ENCODE data around the gene STAT2. TPM values are rescaled to one million over a fixed set of nuclear protein-coding genes. Genes with fewer than 3 reads are reported as not detected.

STAT2 gene
- polyA plus RNA-seq, 1 donor (not counting 4 experiments of a cell fraction or from before 2014, with no cell fraction given): 95.8 TPM

- Histone ChIP-seq H3K9me3 (ENCODE audit: control insufficient read depth, low read depth, low read length) (no peaks in the 10 kb centered on the region), H3K79me2 (ENCODE audit: control insufficient read depth, insufficient read depth, low read length) (no peaks in the 10 kb centered on the region), H3K4me2 (ENCODE audit: control insufficient read depth, extremely low read depth, insufficient read depth, low read depth, low read length) (no peak overlapping the region), H3K4me1 (ENCODE audit: control insufficient read depth, extremely low read depth, insufficient read depth, low read length) (no peaks in the 10 kb centered on the region), H2AFZ (ENCODE audit: control insufficient read depth, low read length) (no peak overlapping the region), H3K27ac (ENCODE audit: control insufficient read depth, insufficient read depth, low read length) (no peak overlapping the region), H3K27me3 (ENCODE audit: control insufficient read depth, extremely low read depth, insufficient read depth, low read length) (no peaks in the 10 kb centered on the region), H3K36me3 (ENCODE audit: control insufficient read depth in 2 of 2, extremely low read depth in 1 of 2, insufficient read depth in 2 of 2, low read length in 2 of 2) (no peaks in the 10 kb centered on the region), H3K9ac (ENCODE audit: control insufficient read depth, extremely low read depth, insufficient read depth, low read length) (no peak overlapping the region), H3K9me1 (ENCODE audit: control insufficient read depth, extremely low read depth, insufficient read depth, low read length) (no peaks in the 10 kb centered on the region), H3K4me3 (ENCODE audit: control insufficient read depth in 2 of 3, extremely low read depth in 1 of 3, insufficient read depth in 2 of 3, low read depth in 1 of 3, low read length in 3 of 3) (no peak overlapping the region), H4K20me1 (ENCODE audit: control insufficient read depth, extremely low read depth, insufficient read depth, low read length) (no peaks in the 10 kb centered on the region)
- no peak for TF ChIP-seq EZH2 (IDR thresholded peaks at IDR 0.05; ENCODE audit: low read length)
- TF ChIP-seq CTCF (optimal IDR thresholded peaks at IDR 0.05 in 1 of 3, IDR thresholded peaks at IDR 0.05 in 1 of 3, conservative IDR thresholded peaks at IDR 0.05 in 1 of 3; ENCODE audit: extremely low read depth in 1 of 3, insufficient read depth in 2 of 3, low read length in 3 of 3): no peak
- DNase-seq (ENCODE audit: low read depth, low spot score) (no peak), FAIRE-seq (no peak)
- dilution Hi-C loops (cut with MboI; ENCODE audit: extremely low pct_ligation_motif_present, low sequenced_read_pairs): no loop called here
Measured at GRCh38 chr12:56374726-56375597, 15.1 kb upstream of the STAT2 start.

GRCh38 chr12:56373515-56373914, 13.6 kb upstream of the STAT2 start:
- H3K4me2 ChIP-seq (ENCODE audit: control insufficient read depth, extremely low read depth, insufficient read depth, low read depth, low read length): no peak overlapping the region
- no peaks in the 10 kb centered on the region for H4K20me1 ChIP-seq (ENCODE audit: control insufficient read depth, extremely low read depth, insufficient read depth, low read length)
- dilution Hi-C loops (cut with MboI; ENCODE audit: extremely low pct_ligation_motif_present, low sequenced_read_pairs): no loop called here
- no peak overlapping the region for H2AFZ ChIP-seq (ENCODE audit: control insufficient read depth, low read length)
- no peaks in the 10 kb centered on the region for H3K4me1 ChIP-seq (ENCODE audit: control insufficient read depth, extremely low read depth, insufficient read depth, low read length)
- FAIRE-seq (no peak), DNase-seq (ENCODE audit: low read depth, low spot score) (no peak)
- no peak overlapping the region for H3K9ac ChIP-seq (ENCODE audit: control insufficient read depth, extremely low read depth, insufficient read depth, low read length)
- TF ChIP-seq EZH2 (IDR thresholded peaks at IDR 0.05; ENCODE audit: low read length) (no peak), CTCF (optimal IDR thresholded peaks at IDR 0.05 in 1 of 3, IDR thresholded peaks at IDR 0.05 in 1 of 3, conservative IDR thresholded peaks at IDR 0.05 in 1 of 3; ENCODE audit: extremely low read depth in 1 of 3, insufficient read depth in 2 of 3, low read length in 3 of 3) (no peak)
- no peaks in the 10 kb centered on the region for H3K27me3 ChIP-seq (ENCODE audit: control insufficient read depth, extremely low read depth, insufficient read depth, low read length)
- no peaks in the 10 kb centered on the region for H3K79me2 ChIP-seq (ENCODE audit: control insufficient read depth, insufficient read depth, low read length)
- H3K4me3 ChIP-seq (ENCODE audit: control insufficient read depth in 2 of 3, extremely low read depth in 1 of 3, insufficient read depth in 2 of 3, low read depth in 1 of 3, low read length in 3 of 3): no peak overlapping the region
- H3K9me1 ChIP-seq (ENCODE audit: control insufficient read depth, extremely low read depth, insufficient read depth, low read length): no peaks in the 10 kb centered on the region
- H3K36me3 ChIP-seq (ENCODE audit: control insufficient read depth in 2 of 2, extremely low read depth in 1 of 2, insufficient read depth in 2 of 2, low read length in 2 of 2): no peaks in the 10 kb centered on the region
- no peak overlapping the region for H3K27ac ChIP-seq (ENCODE audit: control insufficient read depth, insufficient read depth, low read length)
- no peaks in the 10 kb centered on the region for H3K9me3 ChIP-seq (ENCODE audit: control insufficient read depth, low read depth, low read length)

All from keratinocyte (primary cell).